Sigmoid colon (tissue), 4 donors: Measurements from ENCODE around the gene CFAP69.

ENCODE experiments used
- EP300 ChIP-seq, 4 donors: sonication (generic); formaldehyde crosslinking; IDR thresholded peaks; one replicate each; pipeline ENCODE4 v1.6.1; 2017; ENCODE audit warnings: antibody characterized with exemption in 4 of 4
- POLR2A ChIP-seq, 2 donors: fragments of 450-650 bp; IDR thresholded peaks; one replicate each; pipeline ENCODE4 v1.6.1; 2016; ENCODE audit warnings: antibody characterized with exemption in 2 of 2, mild to moderate bottlenecking in 2 of 2, moderate library complexity in 2 of 2
- POLR2AphosphoS5 ChIP-seq, 4 donors: sonication (generic); formaldehyde crosslinking; IDR thresholded peaks; one replicate each; pipeline ENCODE4 v1.6.1; 2017; ENCODE audit warnings: antibody characterized with exemption in 4 of 4
- TF ChIP-seq, protein P1 (sequence below), 4 experiments: fragments of 450-650 bp in 3 of 4; fragments of 200-600 bp in 1 of 4; IDR thresholded peaks; one replicate each; pipeline ENCODE4 v1.5.1; 2016 to 2019; ENCODE audit warnings: antibody characterized with exemption in 4 of 4, mild to moderate bottlenecking in 3 of 4, moderate library complexity in 2 of 4

DNA sequence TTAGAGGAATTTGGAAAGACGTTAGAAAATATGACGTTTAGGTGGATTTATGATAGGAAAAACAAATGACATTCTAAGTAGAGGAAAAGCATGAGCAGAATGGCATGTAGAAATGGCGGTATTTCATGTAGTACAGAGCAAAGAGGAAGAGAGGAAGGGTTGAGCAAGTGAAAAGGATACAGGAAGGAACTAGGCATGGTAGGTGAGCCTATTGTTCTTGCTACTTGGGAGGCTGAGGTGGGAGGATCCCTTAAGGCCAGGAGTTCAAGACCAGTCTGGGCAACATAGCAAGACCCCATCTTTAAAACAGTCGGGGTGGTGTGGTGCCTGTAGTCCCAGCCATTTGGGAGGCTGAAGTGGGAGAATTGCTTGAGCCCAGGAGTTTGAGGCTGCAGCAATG, 102.8 kb downstream of the CFAP69 start:
- TF ChIP-seq, protein P1, sequence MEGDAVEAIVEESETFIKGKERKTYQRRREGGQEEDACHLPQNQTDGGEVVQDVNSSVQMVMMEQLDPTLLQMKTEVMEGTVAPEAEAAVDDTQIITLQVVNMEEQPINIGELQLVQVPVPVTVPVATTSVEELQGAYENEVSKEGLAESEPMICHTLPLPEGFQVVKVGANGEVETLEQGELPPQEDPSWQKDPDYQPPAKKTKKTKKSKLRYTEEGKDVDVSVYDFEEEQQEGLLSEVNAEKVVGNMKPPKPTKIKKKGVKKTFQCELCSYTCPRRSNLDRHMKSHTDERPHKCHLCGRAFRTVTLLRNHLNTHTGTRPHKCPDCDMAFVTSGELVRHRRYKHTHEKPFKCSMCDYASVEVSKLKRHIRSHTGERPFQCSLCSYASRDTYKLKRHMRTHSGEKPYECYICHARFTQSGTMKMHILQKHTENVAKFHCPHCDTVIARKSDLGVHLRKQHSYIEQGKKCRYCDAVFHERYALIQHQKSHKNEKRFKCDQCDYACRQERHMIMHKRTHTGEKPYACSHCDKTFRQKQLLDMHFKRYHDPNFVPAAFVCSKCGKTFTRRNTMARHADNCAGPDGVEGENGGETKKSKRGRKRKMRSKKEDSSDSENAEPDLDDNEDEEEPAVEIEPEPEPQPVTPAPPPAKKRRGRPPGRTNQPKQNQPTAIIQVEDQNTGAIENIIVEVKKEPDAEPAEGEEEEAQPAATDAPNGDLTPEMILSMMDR (IDR thresholded peaks at IDR 0.05): no peak
- TF ChIP-seq POLR2AphosphoS5 (IDR thresholded peaks at IDR 0.05) (no peak), POLR2A (IDR thresholded peaks at IDR 0.05) (no peak), EP300 (IDR thresholded peaks at IDR 0.05) (no peak)
